Activated B cell treated with CpG ODN at 0.5 μM for 24 hours (primary cell): ENCODE data around the gene MSS51. TPM values are rescaled to one million over a fixed set of nuclear protein-coding genes. Genes with fewer than 3 reads are reported as not detected.

ENCODE experiments used
- ATAC-seq: fragments of 200-7000 bp; cut with Tn5 transposase; one replicate; pipeline ENCODE4 v1.10.0; 2021; ENCODE audit warnings: low read depth, mild to moderate bottlenecking, moderate library complexity
- CTCF ChIA-PET: fragments of 350-600 bp; sonication (Branson Sonifier 250); formaldehyde crosslinking; loops from one replicate; lab custom pipeline; 2021; ENCODE audit warnings: antibody characterized with exemption; lab: Charles Lee
- POLR2A ChIA-PET: fragments of 350-600 bp; sonication (Branson Sonifier 250); formaldehyde crosslinking; loops from one replicate; lab custom pipeline; 2021; ENCODE audit warnings: antibody characterized with exemption; lab: Charles Lee
- DNase-seq: peaks from one replicate; pipeline ENCODE4 v3.0.0; 2022
- H3K27ac Mint-ChIP-seq: one replicate; pipeline ENCODE4 v1.8.0; 2020; ENCODE audit warnings: mixed read lengths
- H3K27me3 Mint-ChIP-seq: one replicate; pipeline ENCODE4 v1.8.0; 2021; ENCODE audit warnings: mixed read lengths
- H3K36me3 Mint-ChIP-seq: one replicate; pipeline ENCODE4 v1.8.0; 2021; ENCODE audit warnings: low read depth, mixed read lengths
- H3K4me1 Mint-ChIP-seq: one replicate; pipeline ENCODE4 v1.8.0; 2021; ENCODE audit warnings: mixed read lengths
- H3K4me3 Mint-ChIP-seq: one replicate; pipeline ENCODE4 v1.8.0; 2020; ENCODE audit warnings: mild to moderate bottlenecking, mixed read lengths
- H3K9me3 Mint-ChIP-seq: one replicate; pipeline ENCODE4 v1.8.0; 2020; ENCODE audit warnings: mixed read lengths
- CTCF ChIP-seq: fragments of 200-600 bp; IDR thresholded peaks from one replicate; pipeline ENCODE4 v1.8.0; 2022; ENCODE audit warnings: antibody characterized with exemption, mild to moderate bottlenecking
- intact Hi-C: fragments of 100-400 bp; cut with micrococcal nuclease; formaldehyde crosslinking; loops from one replicate; pipeline ENCODE4 v1.15.1; 2024
- total RNA-seq: library from RNA; stranded (reverse); gene quantifications from 2 replicates; pipeline ENCODE4 v1.2.3, GENCODE V29; 2022

The MSS51 gene
- total RNA-seq, 1 donor from 2014 or later = 5.2 TPM

GRCh38 chr10:73439055-73439454 lies 5.7 kb upstream of the MSS51 start:
- H3K27ac Mint-ChIP-seq = no peak overlapping the region
- ATAC-seq (no peak), DNase-seq (no peak)
- no peaks in the 10 kb centered on the region for H3K27me3 Mint-ChIP-seq
- TF ChIP-seq CTCF = no peak
- intact Hi-C loops = no loop called here
- peaks cover 53% of the 10 kb centered on the region for H3K36me3 Mint-ChIP-seq
- ChIA-PET CTCF (no interaction called here), POLR2A (no interaction called here)
- no peaks in the 10 kb centered on the region for H3K4me1 Mint-ChIP-seq
- H3K9me3 Mint-ChIP-seq = no peaks in the 10 kb centered on the region
- H3K4me3 Mint-ChIP-seq = no peak overlapping the region

- Mint-ChIP-seq H3K4me3 (no peak overlapping the region), H3K4me1 (no peaks in the 10 kb centered on the region), H3K27ac (no peak overlapping the region), H3K36me3 (peaks cover 23% of the 10 kb centered on the region), H3K9me3 (no peaks in the 10 kb centered on the region), H3K27me3 (no peaks in the 10 kb centered on the region)
- ATAC-seq (no peak), DNase-seq (no peak)
- ChIA-PET POLR2A (interaction anchor here (0.7 kb wide), 1 partner anchor 69 kb away, joined by 3 read pairs; no protein-coding TSS in a partner anchor), CTCF (no interaction called here)
- intact Hi-C loops = no loop called here
- no peak for TF ChIP-seq CTCF
Measured at GRCh38 chr10:73432646-73433537, 469 bp downstream of the MSS51 start.

- ATAC-seq (peak; percentile 50), DNase-seq (no peak)
- no peaks in the 10 kb centered on the region for H3K27me3 Mint-ChIP-seq
- ChIA-PET CTCF (no interaction called here), POLR2A (no interaction called here)
- peaks cover 55% of the 10 kb centered on the region for H3K36me3 Mint-ChIP-seq
- no peaks in the 10 kb centered on the region for H3K9me3 Mint-ChIP-seq
- no peak for TF ChIP-seq CTCF
- no peak overlapping the region for H3K4me3 Mint-ChIP-seq
- intact Hi-C loops = no loop called here
- peaks cover 14% of the 10 kb centered on the region for H3K4me1 Mint-ChIP-seq
- peak overlapping the region; percentile 47 for H3K27ac Mint-ChIP-seq
Measured at GRCh38 chr10:73426318-73426717, 7.0 kb downstream of the MSS51 start.

- intact Hi-C loops = no loop called here
- DNase-seq (no peak), ATAC-seq (no peak)
- CTCF ChIA-PET = no interaction called here
- no peak for TF ChIP-seq CTCF
- peaks cover 14% of the 10 kb centered on the region for H3K4me1 Mint-ChIP-seq
- H3K27me3 Mint-ChIP-seq = no peaks in the 10 kb centered on the region
- H3K27ac Mint-ChIP-seq = no peak overlapping the region
- H3K4me3 Mint-ChIP-seq = no peak overlapping the region
- H3K36me3 Mint-ChIP-seq = peaks cover 52% of the 10 kb centered on the region
- POLR2A ChIA-PET = no interaction called here
- no peaks in the 10 kb centered on the region for H3K9me3 Mint-ChIP-seq
Measured at GRCh38 chr10:73424478-73424877, 8.9 kb downstream of the MSS51 start.

GRCh38 chr10:73423309-73423708 lies 10.1 kb downstream of the MSS51 start:
- intact Hi-C loops = no loop called here
- H3K4me3 Mint-ChIP-seq = no peak overlapping the region
- POLR2A ChIA-PET = interaction anchor here (0.7 kb wide), 1 partner anchor 452 kb away, joined by 4 read pairs; no protein-coding TSS in a partner anchor
- H3K4me1 Mint-ChIP-seq = peaks cover 14% of the 10 kb centered on the region
- CTCF ChIA-PET = no interaction called here
- H3K36me3 Mint-ChIP-seq = peaks cover 52% of the 10 kb centered on the region
- no peaks in the 10 kb centered on the region for H3K27me3 Mint-ChIP-seq
- no peaks in the 10 kb centered on the region for H3K9me3 Mint-ChIP-seq
- no peak for DNase-seq
- TF ChIP-seq CTCF = no peak
- no peak for ATAC-seq
- no peak overlapping the region for H3K27ac Mint-ChIP-seq
